Measurements from ENCODE around the gene PCED1B. TPM values are rescaled to one million over a fixed set of nuclear protein-coding genes. Genes with fewer than 3 reads are reported as not detected.
"Not testable (repeated sequence)": the region's sequence is repeated elsewhere in the genome, so short reads cannot be mapped to it uniquely, and the experiment has no call there.

PCED1B gene
- total RNA-seq, 1 donor from 2014 or later: 65.4 TPM

DNA sequence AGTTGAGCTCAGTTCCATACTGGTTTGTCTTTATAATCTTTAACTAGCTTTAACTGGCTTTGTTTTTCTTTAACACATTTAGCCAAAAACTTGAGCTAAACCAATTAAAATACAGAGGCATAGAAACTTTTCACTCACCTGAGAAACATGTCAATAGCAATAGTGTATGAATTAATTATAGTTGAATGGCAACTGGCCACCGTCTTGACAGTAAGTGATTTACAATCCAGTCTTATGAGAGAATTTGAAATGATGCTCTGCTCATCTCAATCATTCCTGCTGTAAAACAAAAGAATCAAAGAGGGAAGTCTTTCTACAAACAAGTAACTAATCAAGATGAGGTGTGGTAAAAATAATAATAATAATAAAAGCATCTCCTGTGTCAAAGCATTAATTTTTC is 86.9 kb downstream of the PCED1B start:
- TF ChIP-seq, protein P1, sequence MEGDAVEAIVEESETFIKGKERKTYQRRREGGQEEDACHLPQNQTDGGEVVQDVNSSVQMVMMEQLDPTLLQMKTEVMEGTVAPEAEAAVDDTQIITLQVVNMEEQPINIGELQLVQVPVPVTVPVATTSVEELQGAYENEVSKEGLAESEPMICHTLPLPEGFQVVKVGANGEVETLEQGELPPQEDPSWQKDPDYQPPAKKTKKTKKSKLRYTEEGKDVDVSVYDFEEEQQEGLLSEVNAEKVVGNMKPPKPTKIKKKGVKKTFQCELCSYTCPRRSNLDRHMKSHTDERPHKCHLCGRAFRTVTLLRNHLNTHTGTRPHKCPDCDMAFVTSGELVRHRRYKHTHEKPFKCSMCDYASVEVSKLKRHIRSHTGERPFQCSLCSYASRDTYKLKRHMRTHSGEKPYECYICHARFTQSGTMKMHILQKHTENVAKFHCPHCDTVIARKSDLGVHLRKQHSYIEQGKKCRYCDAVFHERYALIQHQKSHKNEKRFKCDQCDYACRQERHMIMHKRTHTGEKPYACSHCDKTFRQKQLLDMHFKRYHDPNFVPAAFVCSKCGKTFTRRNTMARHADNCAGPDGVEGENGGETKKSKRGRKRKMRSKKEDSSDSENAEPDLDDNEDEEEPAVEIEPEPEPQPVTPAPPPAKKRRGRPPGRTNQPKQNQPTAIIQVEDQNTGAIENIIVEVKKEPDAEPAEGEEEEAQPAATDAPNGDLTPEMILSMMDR (IDR thresholded peaks at IDR 0.05): no peak
- CTCF ChIA-PET: interaction anchor here (0.8 to 1.7 kb wide), 3 partner anchors 10 to 232 kb away, joined by 3 to 4 read pairs (median 4); no protein-coding TSS in a partner anchor
- no peak overlapping the region for H3K27ac Mint-ChIP-seq
- DNase-seq: no peak
- H3K4me3 Mint-ChIP-seq: no peak overlapping the region
- POLR2A ChIA-PET: no interaction called here
- H3K27me3 Mint-ChIP-seq: no peaks in the 10 kb centered on the region
- H3K4me1 Mint-ChIP-seq: peaks cover 1% of the 10 kb centered on the region
- peaks cover 31% of the 10 kb centered on the region for H3K36me3 Mint-ChIP-seq (ENCODE audit: low read depth)
- no peak for ATAC-seq (ENCODE audit: low read depth)
- H3K9me3 Mint-ChIP-seq: peaks cover 8% of the 10 kb centered on the region
- intact Hi-C loops (cut with micrococcal nuclease): no loop called here

DNA sequence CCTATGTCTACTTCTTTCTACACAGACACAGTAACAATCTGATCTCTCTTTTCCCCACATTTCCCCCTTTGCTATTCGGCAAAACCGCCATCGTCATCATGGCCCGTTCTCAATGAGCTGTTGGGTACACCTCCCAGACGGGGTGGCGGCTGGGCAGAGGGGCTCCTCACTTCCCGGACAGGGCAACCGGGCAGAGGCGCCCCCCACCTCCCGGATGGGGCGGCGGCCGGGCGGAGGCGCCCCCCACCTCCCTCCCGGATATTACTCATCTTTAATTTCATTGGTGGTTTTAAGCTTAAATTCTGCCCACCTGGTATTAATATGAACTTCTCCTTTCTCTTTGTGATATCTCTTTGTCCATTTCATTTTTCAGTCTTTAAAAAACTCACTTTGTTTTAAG is 90.9 kb downstream of the PCED1B start:
- POLR2A ChIA-PET; ATAC-seq (ENCODE audit: low read depth); H3K27me3 Mint-ChIP-seq; CTCF ChIA-PET; H3K4me1 Mint-ChIP-seq; H3K27ac Mint-ChIP-seq; intact Hi-C loops (cut with micrococcal nuclease); H3K4me3 Mint-ChIP-seq; DNase-seq: not testable (repeated sequence)
- H3K36me3 Mint-ChIP-seq (ENCODE audit: low read depth): peaks cover 30% of the 10 kb centered on the region
- peaks cover 13% of the 10 kb centered on the region for H3K9me3 Mint-ChIP-seq

DNA sequence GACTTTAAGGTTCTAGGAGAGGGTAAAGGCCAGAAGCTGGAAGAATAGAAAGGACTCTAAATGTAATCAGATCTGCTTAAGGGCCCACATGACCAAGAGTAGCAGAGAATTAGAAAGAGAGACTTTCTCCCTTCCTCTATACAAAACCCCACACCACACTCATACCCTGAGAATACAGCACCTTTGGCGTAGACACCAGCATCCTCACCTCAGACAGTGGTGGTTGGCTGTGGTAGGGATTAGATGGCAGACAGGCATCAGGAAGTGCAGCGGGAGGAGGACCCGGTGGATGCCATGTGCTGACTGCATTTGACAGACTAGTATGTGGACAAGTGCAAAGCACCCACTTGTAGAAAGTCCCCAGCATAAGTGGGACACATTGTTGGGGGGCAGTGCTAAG is 98.6 kb downstream of the PCED1B start:
- H3K9me3 Mint-ChIP-seq: no peaks in the 10 kb centered on the region
- TF ChIP-seq, protein P1 (IDR thresholded peaks at IDR 0.05): no peak
- no peaks in the 10 kb centered on the region for H3K27me3 Mint-ChIP-seq
- H3K36me3 Mint-ChIP-seq (ENCODE audit: low read depth): peaks cover 31% of the 10 kb centered on the region
- no peak overlapping the region for H3K4me3 Mint-ChIP-seq
- ChIA-PET POLR2A (interaction anchor here (0.7 kb wide), 1 partner anchor 19 kb away, joined by 8 read pairs; no protein-coding TSS in a partner anchor), CTCF (interaction anchor here (0.6 kb wide), 1 partner anchor 624 kb away, joined by 3 read pairs; no protein-coding TSS in a partner anchor)
- ATAC-seq (ENCODE audit: low read depth) (no peak), DNase-seq (no peak)
- intact Hi-C loops (cut with micrococcal nuclease): no loop called here
- H3K27ac Mint-ChIP-seq: no peak overlapping the region
- H3K4me1 Mint-ChIP-seq: peaks cover 18% of the 10 kb centered on the region

DNA sequence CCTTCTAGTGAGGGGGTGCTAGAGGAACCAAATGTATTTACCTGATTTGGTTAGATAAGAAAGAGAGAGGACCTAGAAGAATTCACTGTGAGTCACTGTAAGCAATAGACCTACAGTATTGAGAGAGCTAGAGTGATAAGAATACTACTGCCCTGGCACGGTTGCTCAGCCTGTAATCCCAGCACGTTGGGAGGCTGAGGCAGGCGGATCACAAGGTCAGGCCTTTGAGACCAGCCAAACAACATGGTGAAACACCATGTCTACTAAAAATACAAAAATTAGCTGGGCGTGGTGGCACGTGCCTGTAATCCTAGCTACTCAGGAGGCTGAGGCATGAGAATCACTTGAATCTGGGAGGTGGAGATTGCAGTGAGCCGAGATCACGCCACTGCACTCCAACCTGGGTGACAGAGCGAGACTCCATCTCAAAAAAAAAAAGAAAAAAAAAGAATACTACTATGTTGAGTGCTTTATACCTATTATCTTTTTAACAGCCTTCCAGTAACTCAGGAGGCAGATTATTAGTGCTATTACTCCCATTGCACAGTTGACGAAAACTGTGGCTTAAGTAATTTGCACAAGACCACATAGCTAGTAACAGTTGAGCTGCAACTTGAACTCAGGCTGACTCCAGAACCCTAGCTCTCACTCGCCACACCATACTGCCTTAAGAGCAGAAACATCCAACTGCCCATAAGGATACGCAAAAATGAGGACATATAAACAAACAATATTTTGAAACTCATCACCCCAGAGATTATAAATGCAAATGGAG is 102.9 kb downstream of the PCED1B start:
- intact Hi-C loops (cut with micrococcal nuclease); H3K27ac Mint-ChIP-seq; DNase-seq; H3K9me3 Mint-ChIP-seq; CTCF ChIA-PET; H3K4me3 Mint-ChIP-seq; H3K27me3 Mint-ChIP-seq: not testable (repeated sequence)
- ATAC-seq (ENCODE audit: low read depth): peak; percentile 54
- peaks cover 19% of the 10 kb centered on the region for H3K36me3 Mint-ChIP-seq (ENCODE audit: low read depth)
- POLR2A ChIA-PET: interaction anchor here (0.6 to 1.6 kb wide), 7 partner anchors 23 to 103 kb away, joined by 3 to 5 read pairs (median 3); partner anchors contain the start of genes AMIGO2 and PCED1B
- H3K4me1 Mint-ChIP-seq: peaks cover 23% of the 10 kb centered on the region

DNA sequence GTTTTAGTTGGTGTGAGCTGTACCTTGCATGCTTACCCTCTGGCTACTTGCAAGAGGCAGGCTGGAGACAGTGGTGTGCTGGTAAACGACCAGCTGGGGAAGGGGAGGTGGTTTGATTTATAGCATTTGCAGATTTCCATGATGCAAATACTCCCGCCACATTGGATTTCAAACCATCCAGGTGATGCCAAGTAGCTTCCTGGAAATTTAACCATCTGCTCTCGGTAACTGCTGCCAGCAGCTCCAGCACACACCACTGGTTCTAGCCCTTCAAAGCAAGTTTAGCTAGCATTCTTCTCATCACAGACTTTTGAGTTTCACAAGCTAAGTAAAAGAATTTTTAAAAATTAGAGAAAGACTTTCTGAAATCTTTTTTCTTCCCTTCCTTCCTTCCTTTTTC is 104.8 kb downstream of the PCED1B start:
- ChIA-PET CTCF (no interaction called here), POLR2A (no interaction called here)
- H3K4me3 Mint-ChIP-seq: no peak overlapping the region
- peaks cover 16% of the 10 kb centered on the region for H3K36me3 Mint-ChIP-seq (ENCODE audit: low read depth)
- TF ChIP-seq, protein P1 (IDR thresholded peaks at IDR 0.05): no peak
- no peaks in the 10 kb centered on the region for H3K27me3 Mint-ChIP-seq
- DNase-seq: no peak
- ATAC-seq (ENCODE audit: low read depth): no peak
- peaks cover 38% of the 10 kb centered on the region for H3K4me1 Mint-ChIP-seq
- no peaks in the 10 kb centered on the region for H3K9me3 Mint-ChIP-seq
- no peak overlapping the region for H3K27ac Mint-ChIP-seq
- intact Hi-C loops (cut with micrococcal nuclease): no loop called here

DNA sequence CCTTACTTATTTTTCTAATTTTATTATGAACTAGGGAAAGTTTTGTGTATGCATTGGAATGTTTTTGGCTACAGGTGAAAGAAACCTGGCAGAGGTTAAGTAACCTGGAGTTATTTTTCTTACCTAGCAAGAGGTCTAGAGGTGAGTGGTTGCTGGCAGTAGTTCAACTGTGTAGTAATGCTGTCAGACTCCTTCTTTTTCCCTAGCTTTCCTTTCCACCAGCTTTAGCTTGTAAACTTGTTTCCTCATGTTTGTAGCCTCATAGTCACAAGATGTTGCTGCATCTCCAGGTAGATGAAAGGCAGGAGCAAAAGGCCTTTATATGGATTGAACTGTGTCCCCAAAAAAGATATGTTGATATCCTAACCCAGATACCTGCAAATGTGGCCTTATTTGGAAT is 105.4 kb downstream of the PCED1B start:
- H3K4me1 Mint-ChIP-seq: peaks cover 43% of the 10 kb centered on the region
- no peak for DNase-seq
- no peaks in the 10 kb centered on the region for H3K9me3 Mint-ChIP-seq
- no peaks in the 10 kb centered on the region for H3K27me3 Mint-ChIP-seq
- no peak overlapping the region for H3K4me3 Mint-ChIP-seq
- intact Hi-C loops (cut with micrococcal nuclease): no loop called here
- TF ChIP-seq, protein P1 (IDR thresholded peaks at IDR 0.05): no peak
- no peak for ATAC-seq (ENCODE audit: low read depth)
- peaks cover 16% of the 10 kb centered on the region for H3K36me3 Mint-ChIP-seq (ENCODE audit: low read depth)
- POLR2A ChIA-PET: no interaction called here
- CTCF ChIA-PET: interaction anchor here (0.8 kb wide), 1 partner anchor 114 kb away, joined by 3 read pairs; no protein-coding TSS in a partner anchor
- H3K27ac Mint-ChIP-seq: no peak overlapping the region

Data from activated B cell treated with CpG ODN at 0.5 μM for 24 hours (primary cell).